ENCODE results near the gene RBAK. TPM values are rescaled to one million over a fixed set of nuclear protein-coding genes. Genes with fewer than 3 reads are reported as not detected.
"Not testable (repeated sequence)": the region's sequence is repeated elsewhere in the genome, so short reads cannot be mapped to it uniquely, and the experiment has no call there.

The RBAK gene
- polyA plus RNA-seq, 4 donors, result 21.3 to 25.8 (median 23.2) TPM

GRCh38 chr7:5047127-5047526, 1.5 kb downstream of the RBAK start:
- not testable (repeated sequence) for DNase-seq (ENCODE audit: low read depth in 4 of 4, low spot score in 3 of 4)

GRCh38 chr7:5050676-5051075, 5.0 kb downstream of the RBAK start:
- no peak for DNase-seq (ENCODE audit: low read depth in 4 of 4, low spot score in 3 of 4)

- not testable (repeated sequence) for DNase-seq (ENCODE audit: low read depth in 4 of 4, low spot score in 3 of 4)
Measured at GRCh38 chr7:5051731-5052130, 6.1 kb downstream of the RBAK start.

- no peak for DNase-seq (ENCODE audit: low read depth in 4 of 4, low spot score in 3 of 4)
Measured at GRCh38 chr7:5053175-5053574, 7.5 kb downstream of the RBAK start.

- DNase-seq (ENCODE audit: low read depth in 4 of 4, low spot score in 3 of 4), result no peak
Measured at GRCh38 chr7:5063698-5064097, 18.0 kb downstream of the RBAK start.

- no peak for DNase-seq (ENCODE audit: low read depth in 4 of 4, low spot score in 3 of 4)
Measured at GRCh38 chr7:5064391-5065106, 18.9 kb downstream of the RBAK start.

GRCh38 chr7:5065107-5065407, 19.4 kb downstream of the RBAK start:
- DNase-seq (ENCODE audit: low read depth in 4 of 4, low spot score in 3 of 4), result no peak

- DNase-seq (ENCODE audit: low read depth in 4 of 4, low spot score in 3 of 4), result no peak
Measured at GRCh38 chr7:5068521-5068920, 22.9 kb downstream of the RBAK start.

GRCh38 chr7:5070206-5070605, 24.5 kb downstream of the RBAK start:
- DNase-seq (ENCODE audit: low read depth in 4 of 4, low spot score in 3 of 4), result no peak

GRCh38 chr7:5075187-5075586, 29.5 kb downstream of the RBAK start:
- DNase-seq (ENCODE audit: low read depth in 4 of 4, low spot score in 3 of 4), result not testable (repeated sequence)

GRCh38 chr7:5077740-5078139, 32.1 kb downstream of the RBAK start:
- no peak for DNase-seq (ENCODE audit: low read depth in 4 of 4, low spot score in 3 of 4)

- no peak for DNase-seq (ENCODE audit: low read depth in 4 of 4, low spot score in 3 of 4)
Measured at GRCh38 chr7:5082806-5083205, 37.1 kb downstream of the RBAK start.

- no peak for DNase-seq (ENCODE audit: low read depth in 4 of 4, low spot score in 3 of 4)
Measured at GRCh38 chr7:5083311-5083711, 37.7 kb downstream of the RBAK start.

- DNase-seq (ENCODE audit: low read depth in 4 of 4, low spot score in 3 of 4), result no peak
Measured at GRCh38 chr7:5086256-5086655, 40.6 kb downstream of the RBAK start.

- DNase-seq (ENCODE audit: low read depth in 4 of 4, low spot score in 3 of 4), result not testable (repeated sequence)
Measured at GRCh38 chr7:5088228-5088833, 42.7 kb downstream of the RBAK start.

- no peak for DNase-seq (ENCODE audit: low read depth in 4 of 4, low spot score in 3 of 4)
Measured at GRCh38 chr7:5088906-5089305, 43.2 kb downstream of the RBAK start.

- no peak for DNase-seq (ENCODE audit: low read depth in 4 of 4, low spot score in 3 of 4)
Measured at GRCh38 chr7:5093948-5094347, 48.3 kb downstream of the RBAK start.

GRCh38 chr7:5094641-5095040, 49.0 kb downstream of the RBAK start:
- no peak for DNase-seq (ENCODE audit: low read depth in 4 of 4, low spot score in 3 of 4)

GRCh38 chr7:5116359-5116758, 70.7 kb downstream of the RBAK start:
- DNase-seq (ENCODE audit: low read depth in 4 of 4, low spot score in 3 of 4), result no peak

- no peak for DNase-seq (ENCODE audit: low read depth in 4 of 4, low spot score in 3 of 4)
Measured at GRCh38 chr7:5117095-5117970, 71.7 kb downstream of the RBAK start.

Data from right renal pelvis (tissue), 4 donors.